Osteocyte (in vitro differentiated cells): ENCODE results near the gene SLC22A5. TPM values are rescaled to one million over a fixed set of nuclear protein-coding genes. Genes with fewer than 3 reads are reported as not detected.

Source experiments
- DNase-seq: peaks from one replicate; pipeline ENCODE4 v3.0.0; 2021; ENCODE audit warnings: mixed read lengths; ENCODE audit not compliant: unreplicated experiment; ENCODE audit errors: extremely low spot score
- H3K27ac Mint-ChIP-seq: one replicate; pipeline ENCODE4 v1.8.0; 2021; ENCODE audit warnings: mild to moderate bottlenecking, mixed read lengths; ENCODE audit not compliant: unreplicated experiment
- H3K27me3 Mint-ChIP-seq: one replicate; pipeline ENCODE4 v1.8.0; 2021; ENCODE audit warnings: mixed read lengths; ENCODE audit not compliant: unreplicated experiment
- H3K36me3 Mint-ChIP-seq: one replicate; pipeline ENCODE4 v1.8.0; 2021; ENCODE audit warnings: mixed read lengths; ENCODE audit not compliant: unreplicated experiment
- H3K4me1 Mint-ChIP-seq: one replicate; pipeline ENCODE4 v1.8.0; 2021; ENCODE audit warnings: mixed read lengths; ENCODE audit not compliant: unreplicated experiment
- H3K4me3 Mint-ChIP-seq: one replicate; pipeline ENCODE4 v1.8.0; 2021; ENCODE audit warnings: mild to moderate bottlenecking, moderate library complexity, mixed read lengths; ENCODE audit not compliant: unreplicated experiment
- H3K9me3 Mint-ChIP-seq: one replicate; pipeline ENCODE4 v1.8.0; 2021; ENCODE audit warnings: mixed read lengths; ENCODE audit not compliant: unreplicated experiment
- total RNA-seq: library from RNA; stranded (reverse); gene quantifications from 2 replicates; pipeline ENCODE4 v1.2.1, GENCODE V29; 2021
- TF ChIP-seq, protein P1 (sequence below): fragments of 200-600 bp; sonication (generic); IDR thresholded peaks from 2 replicates; pipeline ENCODE4 v1.5.0; 2021; ENCODE audit warnings: antibody characterized with exemption, mild to moderate bottlenecking, moderate library complexity

Gene SLC22A5
- total RNA-seq, 1 donor from 2014 or later: 6.7 TPM

DNA sequence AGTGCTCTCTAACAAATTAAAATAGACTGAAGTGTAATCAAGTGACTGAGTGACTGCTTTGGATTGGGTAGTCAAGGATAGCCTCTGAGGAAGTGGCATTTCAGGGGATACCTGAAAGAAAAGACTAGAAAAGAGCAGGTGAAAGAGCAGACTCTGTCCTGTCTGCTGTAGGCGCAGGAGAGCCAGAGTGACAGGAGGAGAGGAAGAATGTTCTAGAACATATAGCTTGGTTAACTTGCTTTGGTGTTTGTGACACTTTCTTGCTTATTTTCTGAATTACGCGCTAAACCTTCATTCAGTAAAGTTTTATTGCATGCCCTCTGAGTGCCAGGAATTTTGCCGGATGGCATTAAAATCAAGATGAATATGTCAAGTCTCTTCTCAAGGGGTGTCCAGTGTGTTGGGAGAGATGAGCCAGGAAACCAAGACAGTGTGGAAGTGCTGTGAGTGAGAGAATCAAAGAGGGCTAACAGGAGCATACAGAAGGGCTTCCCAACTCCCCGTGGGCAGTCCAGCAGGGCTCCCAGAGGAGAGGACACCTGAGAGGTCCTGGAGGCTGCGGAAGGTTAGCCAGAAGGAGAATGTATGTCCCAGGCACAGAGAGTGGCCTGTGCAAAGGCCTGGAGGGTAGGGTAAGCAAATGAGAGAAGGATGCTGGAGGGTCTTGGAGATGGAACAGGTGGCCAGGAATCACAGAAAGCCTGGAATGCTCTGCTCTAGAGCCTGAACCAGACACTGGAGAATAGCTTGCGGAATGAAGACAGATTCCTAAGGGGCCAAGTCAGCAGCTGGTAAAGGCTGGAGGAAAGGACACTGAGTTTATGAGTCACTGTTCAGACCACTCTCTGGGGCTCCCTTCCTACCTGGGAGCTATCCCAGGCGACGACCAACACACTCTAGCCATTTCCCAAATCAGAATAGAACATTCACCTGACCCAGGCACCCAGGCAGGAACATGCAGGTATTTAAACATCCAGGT lies 59.3 kb downstream of the SLC22A5 start:
- DNase-seq: no peak
- TF ChIP-seq, protein P1, sequence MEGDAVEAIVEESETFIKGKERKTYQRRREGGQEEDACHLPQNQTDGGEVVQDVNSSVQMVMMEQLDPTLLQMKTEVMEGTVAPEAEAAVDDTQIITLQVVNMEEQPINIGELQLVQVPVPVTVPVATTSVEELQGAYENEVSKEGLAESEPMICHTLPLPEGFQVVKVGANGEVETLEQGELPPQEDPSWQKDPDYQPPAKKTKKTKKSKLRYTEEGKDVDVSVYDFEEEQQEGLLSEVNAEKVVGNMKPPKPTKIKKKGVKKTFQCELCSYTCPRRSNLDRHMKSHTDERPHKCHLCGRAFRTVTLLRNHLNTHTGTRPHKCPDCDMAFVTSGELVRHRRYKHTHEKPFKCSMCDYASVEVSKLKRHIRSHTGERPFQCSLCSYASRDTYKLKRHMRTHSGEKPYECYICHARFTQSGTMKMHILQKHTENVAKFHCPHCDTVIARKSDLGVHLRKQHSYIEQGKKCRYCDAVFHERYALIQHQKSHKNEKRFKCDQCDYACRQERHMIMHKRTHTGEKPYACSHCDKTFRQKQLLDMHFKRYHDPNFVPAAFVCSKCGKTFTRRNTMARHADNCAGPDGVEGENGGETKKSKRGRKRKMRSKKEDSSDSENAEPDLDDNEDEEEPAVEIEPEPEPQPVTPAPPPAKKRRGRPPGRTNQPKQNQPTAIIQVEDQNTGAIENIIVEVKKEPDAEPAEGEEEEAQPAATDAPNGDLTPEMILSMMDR: no peak
- H3K36me3 Mint-ChIP-seq: peaks cover 11% of the 10 kb centered on the region
- H3K4me3 Mint-ChIP-seq: no peak overlapping the region
- H3K9me3 Mint-ChIP-seq: no peaks in the 10 kb centered on the region
- peaks cover 54% of the 10 kb centered on the region for H3K4me1 Mint-ChIP-seq
- H3K27me3 Mint-ChIP-seq: no peaks in the 10 kb centered on the region
- peak overlapping the region; percentile 91 for H3K27ac Mint-ChIP-seq

DNA sequence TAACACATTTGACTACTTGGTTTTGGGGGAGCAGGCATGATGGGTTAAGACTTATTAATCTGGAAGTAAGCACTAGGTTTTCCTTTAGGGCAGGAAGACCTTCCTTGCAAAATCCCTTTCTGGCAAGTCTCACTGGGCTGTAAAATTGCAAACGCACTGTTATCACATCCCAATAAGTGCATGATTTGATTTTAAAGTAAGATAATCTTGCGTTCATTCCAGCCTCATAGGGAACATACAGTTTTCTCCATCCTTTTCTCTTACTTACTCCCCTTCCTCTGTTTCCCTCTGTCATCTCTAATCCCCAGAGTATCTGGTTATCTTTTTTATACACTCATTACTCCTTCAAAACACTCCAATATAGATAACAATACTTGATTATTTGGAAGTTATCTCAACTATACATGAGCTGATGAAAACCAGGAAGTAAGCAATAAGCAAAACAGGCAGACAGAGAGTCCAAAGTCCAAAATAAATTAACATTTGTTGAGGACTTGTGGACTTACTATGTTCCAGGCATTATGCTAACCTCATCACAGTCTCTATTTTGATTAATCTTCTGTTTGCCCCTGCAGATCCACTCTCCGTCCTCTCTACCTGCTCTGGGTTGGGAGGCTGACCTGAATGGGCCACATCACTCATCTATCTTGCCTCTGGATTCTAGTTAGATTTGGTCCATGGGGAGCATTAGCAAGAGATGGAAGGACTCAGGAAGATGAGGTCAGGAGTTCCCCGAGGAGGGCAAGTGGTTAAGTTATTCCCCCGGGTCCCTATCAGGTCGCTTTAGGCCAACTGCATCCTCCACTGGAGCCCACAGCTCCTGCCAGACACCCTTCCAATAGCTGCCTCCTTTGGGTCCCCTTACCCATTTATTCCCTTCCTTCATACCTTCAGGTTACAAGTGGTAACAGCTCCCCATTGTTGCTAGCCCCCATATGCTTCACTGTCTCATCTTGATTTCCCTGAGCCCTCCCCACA lies 60.2 kb downstream of the SLC22A5 start:
- TF ChIP-seq, protein P1: no peak
- DNase-seq: no peak
- Mint-ChIP-seq H3K27ac (peak overlapping the region; percentile 91), H3K27me3 (no peaks in the 10 kb centered on the region), H3K4me1 (peaks cover 64% of the 10 kb centered on the region), H3K4me3 (no peak overlapping the region), H3K36me3 (peaks cover 11% of the 10 kb centered on the region), H3K9me3 (no peaks in the 10 kb centered on the region)

DNA sequence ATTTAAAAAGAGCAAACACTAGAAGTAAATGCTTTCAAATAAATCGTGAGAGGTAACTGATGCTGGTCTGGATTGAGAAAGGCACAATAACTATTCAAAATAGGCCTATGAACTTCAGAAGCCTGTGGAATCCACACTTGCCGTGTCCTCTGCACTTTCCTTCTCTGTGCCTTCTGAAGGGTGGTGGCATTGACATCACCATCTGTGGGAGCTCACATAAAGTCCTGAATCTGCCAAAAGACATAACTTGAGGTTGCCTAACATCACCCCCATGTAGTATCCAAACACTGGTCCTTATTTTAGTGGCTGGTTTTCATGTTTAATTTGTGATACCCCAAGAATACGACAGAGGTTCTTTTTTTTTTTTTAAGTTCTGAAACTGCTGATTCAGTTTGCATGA lies 61.2 kb downstream of the SLC22A5 start:
- no peak overlapping the region for H3K27ac Mint-ChIP-seq
- peaks cover 11% of the 10 kb centered on the region for H3K36me3 Mint-ChIP-seq
- TF ChIP-seq, protein P1: no peak
- no peak for DNase-seq
- peaks cover 67% of the 10 kb centered on the region for H3K4me1 Mint-ChIP-seq
- no peak overlapping the region for H3K4me3 Mint-ChIP-seq
- H3K9me3 Mint-ChIP-seq: no peaks in the 10 kb centered on the region
- H3K27me3 Mint-ChIP-seq: no peaks in the 10 kb centered on the region

DNA sequence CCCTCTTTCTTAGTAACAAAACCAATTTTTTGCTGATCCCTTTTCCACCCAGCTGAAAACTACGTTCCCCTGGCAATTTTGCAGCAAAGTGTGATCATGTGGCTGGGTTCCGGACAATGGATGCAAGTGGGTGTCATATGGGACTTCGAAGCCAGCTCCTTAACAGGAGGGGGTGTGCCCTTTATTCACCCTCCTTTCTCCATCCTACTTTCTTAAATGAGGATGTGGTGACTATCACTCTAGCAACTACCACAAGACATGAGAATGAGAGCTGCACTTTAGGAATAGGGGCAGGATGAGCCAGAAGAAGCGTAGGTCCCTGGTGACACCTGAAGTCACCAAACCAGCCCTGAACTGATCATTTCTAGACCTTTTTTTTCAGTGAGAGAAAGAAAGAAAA lies 62.1 kb downstream of the SLC22A5 start:
- TF ChIP-seq, protein P1: no peak
- Mint-ChIP-seq H3K27me3 (no peaks in the 10 kb centered on the region), H3K27ac (peak overlapping the region; percentile 11), H3K4me1 (peaks cover 65% of the 10 kb centered on the region), H3K36me3 (peaks cover 11% of the 10 kb centered on the region), H3K4me3 (no peak overlapping the region), H3K9me3 (no peaks in the 10 kb centered on the region)
- no peak for DNase-seq
